Dedifferentiated amniotic fluid mesenchymal stem cell (primary cell): ENCODE results near the gene TRAPPC2L.

Experiments
- DNase-seq: peaks from one replicate; pipeline ENCODE4 v3.0.0-alpha.2; 2016; ENCODE audit errors: extremely low spot score

Gene TRAPPC2L

GRCh38 chr16:88909431-88910210 is 52.7 kb downstream of the TRAPPC2L start:
- no peak for DNase-seq

GRCh38 chr16:88910284-88911135 is 53.6 kb downstream of the TRAPPC2L start:
- no peak for DNase-seq

DNA sequence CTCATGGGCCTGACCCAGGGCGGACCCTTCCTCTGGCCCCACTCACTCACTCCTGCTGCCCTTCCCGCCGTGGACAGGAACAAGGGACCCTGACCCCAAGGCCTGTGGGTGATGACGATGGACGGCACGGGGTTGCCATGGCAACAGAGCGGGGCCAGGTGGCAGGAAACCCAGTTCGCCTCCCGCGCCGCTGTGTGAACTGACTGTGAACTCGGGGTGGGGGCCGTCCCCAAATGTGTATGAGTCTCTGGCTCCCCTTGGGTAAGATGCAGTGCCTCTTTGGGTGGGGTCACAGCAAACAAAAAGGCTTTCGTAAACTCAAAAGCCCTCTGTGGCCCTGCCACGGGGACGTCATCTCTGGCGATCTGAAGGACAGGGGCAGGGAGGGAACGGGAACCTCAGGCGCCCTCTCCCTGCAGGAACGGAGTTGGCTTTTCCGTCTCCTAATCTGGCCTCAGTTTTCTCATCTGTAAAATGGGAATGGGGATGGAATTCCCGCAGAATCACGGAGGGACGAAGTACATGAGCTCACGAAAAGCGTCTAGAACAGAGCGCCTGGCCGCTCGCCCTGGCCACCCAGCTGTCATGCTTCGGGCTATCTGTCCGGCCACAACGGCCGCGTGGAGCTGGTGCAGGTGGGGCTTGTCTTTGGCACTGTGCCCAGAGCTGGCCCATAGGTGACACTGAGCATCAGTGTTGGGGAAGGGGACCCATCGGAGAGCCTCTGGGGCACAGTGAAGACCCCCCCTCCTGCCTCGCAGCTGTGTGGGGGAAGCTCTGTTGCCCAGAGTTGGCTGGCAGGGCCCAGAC is 54.4 kb downstream of the TRAPPC2L start:
- no peak for DNase-seq

GRCh38 chr16:88911946-88912310 is 55.0 kb downstream of the TRAPPC2L start:
- DNase-seq = no peak
